ENCODE data around the gene PPP2R5C.

DNA sequence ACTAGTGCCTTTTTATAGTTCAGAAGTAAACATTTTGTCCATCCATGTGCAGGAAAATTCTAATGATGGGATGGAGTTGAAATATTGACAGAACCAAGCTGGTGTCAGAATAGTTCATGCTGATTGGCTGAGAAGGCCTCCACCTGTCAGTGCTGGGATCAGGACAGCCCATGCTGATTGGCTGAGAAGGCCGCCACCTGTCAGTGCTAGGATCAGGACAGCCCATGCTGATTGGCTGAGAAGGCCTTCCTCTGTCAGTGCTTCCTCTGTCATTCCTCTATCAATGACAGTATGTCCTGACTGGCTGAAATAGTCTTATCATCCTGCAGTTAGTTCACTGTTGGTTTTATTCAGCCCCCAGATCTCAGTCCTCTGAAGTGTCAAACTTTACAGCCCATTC is 95.7 kb downstream of the PPP2R5C start:
- TF ChIP-seq CTCF (IDR thresholded peaks at IDR 0.05 in 2 of 3, conservative IDR thresholded peaks at IDR 0.05 in 1 of 3; ENCODE audit: insufficient read depth in 2 of 3, low read depth in 1 of 3, low read length in 3 of 3), result no peak
- TF ChIP-seq MXI1 (IDR thresholded peaks at IDR 0.05; ENCODE audit: low read depth, low read length), result no peak
- TF ChIP-seq MEF2A (IDR thresholded peaks at IDR 0.05; ENCODE audit: control insufficient read depth, low read depth, low read length), result no peak
- TF ChIP-seq, protein P1, sequence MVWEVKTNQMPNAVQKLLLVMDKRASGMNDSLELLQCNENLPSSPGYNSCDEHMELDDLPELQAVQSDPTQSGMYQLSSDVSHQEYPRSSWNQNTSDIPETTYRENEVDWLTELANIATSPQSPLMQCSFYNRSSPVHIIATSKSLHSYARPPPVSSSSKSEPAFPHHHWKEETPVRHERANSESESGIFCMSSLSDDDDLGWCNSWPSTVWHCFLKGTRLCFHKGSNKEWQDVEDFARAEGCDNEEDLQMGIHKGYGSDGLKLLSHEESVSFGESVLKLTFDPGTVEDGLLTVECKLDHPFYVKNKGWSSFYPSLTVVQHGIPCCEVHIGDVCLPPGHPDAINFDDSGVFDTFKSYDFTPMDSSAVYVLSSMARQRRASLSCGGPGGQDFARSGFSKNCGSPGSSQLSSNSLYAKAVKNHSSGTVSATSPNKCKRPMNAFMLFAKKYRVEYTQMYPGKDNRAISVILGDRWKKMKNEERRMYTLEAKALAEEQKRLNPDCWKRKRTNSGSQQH (CRISPR knock-in tag; IDR thresholded peaks at IDR 0.05), result no peak
- no peak for TF ChIP-seq RBM14 (IDR thresholded peaks at IDR 0.05; ENCODE audit: borderline replicate concordance, insufficient read depth, low read depth, low read length)
- TF ChIP-seq HDAC3 (IDR thresholded peaks at IDR 0.05; ENCODE audit: borderline replicate concordance, partially characterized antibody), result no peak
- no peak for TF ChIP-seq CEBPB (tag; IDR thresholded peaks at IDR 0.05)
- no peak for TF ChIP-seq ESRRA (IDR thresholded peaks at IDR 0.05; ENCODE audit: borderline replicate concordance, low read depth)
- no peak for TF ChIP-seq FOSL1 (tag; conservative IDR thresholded peaks at IDR 0.05)
- TF ChIP-seq CREB1 (IDR thresholded peaks at IDR 0.05), result no peak
- TF ChIP-seq CREB1 (CRISPR knock-in tag; IDR thresholded peaks at IDR 0.05), result no peak
- TF ChIP-seq, protein P2, sequence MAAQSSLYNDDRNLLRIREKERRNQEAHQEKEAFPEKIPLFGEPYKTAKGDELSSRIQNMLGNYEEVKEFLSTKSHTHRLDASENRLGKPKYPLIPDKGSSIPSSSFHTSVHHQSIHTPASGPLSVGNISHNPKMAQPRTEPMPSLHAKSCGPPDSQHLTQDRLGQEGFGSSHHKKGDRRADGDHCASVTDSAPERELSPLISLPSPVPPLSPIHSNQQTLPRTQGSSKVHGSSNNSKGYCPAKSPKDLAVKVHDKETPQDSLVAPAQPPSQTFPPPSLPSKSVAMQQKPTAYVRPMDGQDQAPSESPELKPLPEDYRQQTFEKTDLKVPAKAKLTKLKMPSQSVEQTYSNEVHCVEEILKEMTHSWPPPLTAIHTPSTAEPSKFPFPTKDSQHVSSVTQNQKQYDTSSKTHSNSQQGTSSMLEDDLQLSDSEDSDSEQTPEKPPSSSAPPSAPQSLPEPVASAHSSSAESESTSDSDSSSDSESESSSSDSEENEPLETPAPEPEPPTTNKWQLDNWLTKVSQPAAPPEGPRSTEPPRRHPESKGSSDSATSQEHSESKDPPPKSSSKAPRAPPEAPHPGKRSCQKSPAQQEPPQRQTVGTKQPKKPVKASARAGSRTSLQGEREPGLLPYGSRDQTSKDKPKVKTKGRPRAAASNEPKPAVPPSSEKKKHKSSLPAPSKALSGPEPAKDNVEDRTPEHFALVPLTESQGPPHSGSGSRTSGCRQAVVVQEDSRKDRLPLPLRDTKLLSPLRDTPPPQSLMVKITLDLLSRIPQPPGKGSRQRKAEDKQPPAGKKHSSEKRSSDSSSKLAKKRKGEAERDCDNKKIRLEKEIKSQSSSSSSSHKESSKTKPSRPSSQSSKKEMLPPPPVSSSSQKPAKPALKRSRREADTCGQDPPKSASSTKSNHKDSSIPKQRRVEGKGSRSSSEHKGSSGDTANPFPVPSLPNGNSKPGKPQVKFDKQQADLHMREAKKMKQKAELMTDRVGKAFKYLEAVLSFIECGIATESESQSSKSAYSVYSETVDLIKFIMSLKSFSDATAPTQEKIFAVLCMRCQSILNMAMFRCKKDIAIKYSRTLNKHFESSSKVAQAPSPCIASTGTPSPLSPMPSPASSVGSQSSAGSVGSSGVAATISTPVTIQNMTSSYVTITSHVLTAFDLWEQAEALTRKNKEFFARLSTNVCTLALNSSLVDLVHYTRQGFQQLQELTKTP (IDR thresholded peaks at IDR 0.05; ENCODE audit: low read depth in 1 of 2, partially characterized antibody in 2 of 2), result no peak
- TF ChIP-seq MAFK (IDR thresholded peaks at IDR 0.05; ENCODE audit: low read length), result no peak
- TF ChIP-seq BCL6 (CRISPR knock-in tag; IDR thresholded peaks at IDR 0.05), result no peak
